Mesothelial cell of epicardium (in vitro differentiated cells): Measurements from ENCODE around the gene CDH4. TPM values are rescaled to one million over a fixed set of nuclear protein-coding genes. Genes with fewer than 3 reads are reported as not detected.

Experiments used
- DNase-seq, 2 experiments: peaks; one replicate each; pipeline ENCODE4 v3.0.0; 2021; ENCODE audit warnings: low spot score in 2 of 2; ENCODE audit not compliant: unreplicated experiment in 2 of 2
- H3K27ac Mint-ChIP-seq: 2 replicates; pipeline ENCODE4 v1.8.0; 2021; ENCODE audit warnings: mixed read lengths
- H3K27me3 Mint-ChIP-seq: 2 replicates; pipeline ENCODE4 v1.8.0; 2021; ENCODE audit warnings: low read depth, mixed read lengths
- H3K36me3 Mint-ChIP-seq: 2 replicates; pipeline ENCODE4 v1.8.0; 2021; ENCODE audit warnings: mixed read lengths
- H3K4me1 Mint-ChIP-seq: 2 replicates; pipeline ENCODE4 v1.8.0; 2021; ENCODE audit warnings: mixed read lengths
- H3K4me3 Mint-ChIP-seq: 2 replicates; pipeline ENCODE4 v1.8.0; 2021; ENCODE audit warnings: mild to moderate bottlenecking, moderate library complexity, mixed read lengths
- H3K9me3 Mint-ChIP-seq: 2 replicates; pipeline ENCODE4 v1.8.0; 2021; ENCODE audit warnings: mixed read lengths
- total RNA-seq: library from RNA; stranded (reverse); gene quantifications from 3 replicates; pipeline ENCODE4 v1.2.1, GENCODE V29; 2021
- TF ChIP-seq, protein P1 (sequence below): fragments of 200-600 bp; sonication (generic); IDR thresholded peaks from one replicate; pipeline ENCODE4 v1.5.0; 2021; ENCODE audit warnings: antibody characterized with exemption; ENCODE audit not compliant: unreplicated experiment

CDH4 gene
- total RNA-seq, 1 donor from 2014 or later: 1.1 TPM

DNA sequence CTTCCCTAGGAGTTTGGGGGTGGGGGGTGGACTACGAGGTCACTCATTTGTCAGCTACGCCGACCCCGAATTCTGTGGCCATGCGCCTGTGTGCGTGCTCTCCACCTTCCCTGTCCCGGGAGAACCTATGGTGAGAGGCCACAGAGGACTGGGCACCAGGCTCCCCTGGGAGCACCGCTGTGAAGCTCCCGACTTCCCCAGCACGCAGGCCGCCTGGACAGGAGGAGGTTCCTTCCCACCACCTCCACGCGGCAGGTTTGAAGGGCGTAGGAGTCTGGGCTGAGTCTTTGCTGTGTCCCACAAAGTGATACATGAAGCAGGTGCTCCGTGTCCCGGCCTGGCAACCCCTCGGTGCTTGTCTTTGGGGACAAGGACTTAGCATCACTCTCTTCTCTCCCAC is 107.2 kb downstream of the CDH4 start:
- no peaks in the 10 kb centered on the region for H3K36me3 Mint-ChIP-seq
- H3K27me3 Mint-ChIP-seq: peaks cover 70% of the 10 kb centered on the region
- H3K9me3 Mint-ChIP-seq: no peaks in the 10 kb centered on the region
- H3K27ac Mint-ChIP-seq: no peak overlapping the region
- no peak overlapping the region for H3K4me3 Mint-ChIP-seq
- no peaks in the 10 kb centered on the region for H3K4me1 Mint-ChIP-seq
- TF ChIP-seq, protein P1, sequence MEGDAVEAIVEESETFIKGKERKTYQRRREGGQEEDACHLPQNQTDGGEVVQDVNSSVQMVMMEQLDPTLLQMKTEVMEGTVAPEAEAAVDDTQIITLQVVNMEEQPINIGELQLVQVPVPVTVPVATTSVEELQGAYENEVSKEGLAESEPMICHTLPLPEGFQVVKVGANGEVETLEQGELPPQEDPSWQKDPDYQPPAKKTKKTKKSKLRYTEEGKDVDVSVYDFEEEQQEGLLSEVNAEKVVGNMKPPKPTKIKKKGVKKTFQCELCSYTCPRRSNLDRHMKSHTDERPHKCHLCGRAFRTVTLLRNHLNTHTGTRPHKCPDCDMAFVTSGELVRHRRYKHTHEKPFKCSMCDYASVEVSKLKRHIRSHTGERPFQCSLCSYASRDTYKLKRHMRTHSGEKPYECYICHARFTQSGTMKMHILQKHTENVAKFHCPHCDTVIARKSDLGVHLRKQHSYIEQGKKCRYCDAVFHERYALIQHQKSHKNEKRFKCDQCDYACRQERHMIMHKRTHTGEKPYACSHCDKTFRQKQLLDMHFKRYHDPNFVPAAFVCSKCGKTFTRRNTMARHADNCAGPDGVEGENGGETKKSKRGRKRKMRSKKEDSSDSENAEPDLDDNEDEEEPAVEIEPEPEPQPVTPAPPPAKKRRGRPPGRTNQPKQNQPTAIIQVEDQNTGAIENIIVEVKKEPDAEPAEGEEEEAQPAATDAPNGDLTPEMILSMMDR: no peak
- no peak for DNase-seq

DNA sequence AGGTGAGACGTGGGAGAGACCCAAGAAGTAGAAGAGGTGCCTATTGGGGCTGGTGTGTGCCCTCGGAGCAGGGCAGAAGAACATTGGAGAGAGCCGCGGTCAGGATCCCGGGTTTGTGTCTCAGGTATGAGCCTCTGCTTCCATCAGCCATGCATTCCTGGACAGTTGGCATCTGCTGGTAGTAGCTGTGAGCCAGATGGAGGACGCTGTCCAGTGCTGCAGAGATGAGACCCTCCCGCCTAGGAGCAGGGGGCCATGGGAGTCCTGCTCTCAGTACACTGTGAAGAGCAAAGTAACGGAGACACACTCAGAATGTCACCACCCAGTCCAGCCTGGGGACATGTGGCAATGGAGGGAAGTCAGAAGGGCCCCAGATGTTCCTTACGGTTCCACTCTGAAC is 108.2 kb downstream of the CDH4 start:
- Mint-ChIP-seq H3K9me3 (peaks cover 6% of the 10 kb centered on the region), H3K36me3 (no peaks in the 10 kb centered on the region), H3K4me1 (no peaks in the 10 kb centered on the region), H3K27ac (no peak overlapping the region), H3K4me3 (no peak overlapping the region), H3K27me3 (peaks cover 61% of the 10 kb centered on the region)
- no peak for DNase-seq
- TF ChIP-seq, protein P1: no peak

DNA sequence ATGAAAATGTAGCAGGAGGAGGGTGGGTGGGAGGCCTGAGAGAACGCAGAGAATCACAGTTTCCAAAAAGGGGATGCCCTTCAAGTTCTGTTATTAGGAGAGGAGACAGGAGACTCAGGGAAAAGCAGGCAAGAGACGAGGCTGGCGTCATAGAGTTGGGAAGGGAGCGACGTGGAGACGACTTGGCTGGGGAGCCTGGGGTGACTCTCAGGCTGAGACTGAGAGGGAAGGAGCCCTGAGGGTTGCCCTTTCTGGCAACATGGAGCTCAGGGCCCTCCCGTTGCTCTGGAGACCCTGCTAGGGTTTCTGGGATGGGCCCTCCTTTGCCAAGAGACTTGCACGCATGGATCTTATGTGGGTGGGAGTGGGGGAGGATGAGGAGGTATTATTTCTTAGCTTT is 108.9 kb downstream of the CDH4 start:
- H3K36me3 Mint-ChIP-seq: no peaks in the 10 kb centered on the region
- H3K27ac Mint-ChIP-seq: no peak overlapping the region
- no peak for DNase-seq
- peaks cover 11% of the 10 kb centered on the region for H3K9me3 Mint-ChIP-seq
- H3K4me1 Mint-ChIP-seq: no peaks in the 10 kb centered on the region
- H3K4me3 Mint-ChIP-seq: no peak overlapping the region
- H3K27me3 Mint-ChIP-seq: peaks cover 56% of the 10 kb centered on the region
- TF ChIP-seq, protein P1: no peak

DNA sequence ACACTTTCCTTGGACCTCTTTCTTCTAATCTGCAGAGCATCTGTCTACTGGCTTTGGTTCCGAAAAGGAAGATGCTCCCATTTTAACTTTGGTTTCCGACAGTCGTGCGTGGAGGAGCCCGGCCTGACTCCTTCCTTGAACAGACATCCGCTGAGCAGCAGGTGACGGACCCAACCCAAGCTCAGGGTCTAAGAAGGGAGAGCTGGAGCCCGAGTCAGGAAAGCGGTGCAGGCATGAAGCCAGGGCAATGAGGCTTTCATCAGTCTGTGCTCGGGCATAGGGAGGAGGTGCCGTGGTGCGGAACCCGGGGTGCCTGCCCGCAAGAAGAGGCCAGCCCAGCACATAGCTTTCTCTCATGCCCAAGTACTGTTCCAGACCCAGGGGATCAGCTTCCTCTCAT is 109.4 kb downstream of the CDH4 start:
- no peak overlapping the region for H3K4me3 Mint-ChIP-seq

DNA sequence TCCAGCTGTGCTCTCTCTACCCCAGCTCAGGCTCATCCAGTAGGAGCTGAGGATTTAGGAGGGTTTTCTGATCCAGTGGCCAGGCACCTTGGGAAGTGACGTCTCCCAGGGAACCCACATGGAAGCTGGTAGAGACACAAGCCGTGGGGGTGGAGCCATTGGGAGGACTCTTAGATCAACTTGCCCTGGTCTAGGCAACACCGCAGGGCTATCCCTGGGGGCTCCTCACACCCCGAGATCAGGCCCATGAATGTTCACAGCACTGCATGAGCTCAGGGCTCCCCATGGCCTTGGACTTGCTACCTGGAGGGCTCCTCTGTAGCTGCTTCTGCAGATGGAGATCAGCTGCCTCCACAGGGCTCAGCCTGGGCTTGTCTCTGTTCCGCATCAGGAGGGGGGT is 112.1 kb downstream of the CDH4 start:
- Mint-ChIP-seq H3K27me3 (peaks cover 34% of the 10 kb centered on the region), H3K4me3 (no peak overlapping the region), H3K36me3 (no peaks in the 10 kb centered on the region), H3K27ac (no peak overlapping the region), H3K4me1 (no peaks in the 10 kb centered on the region), H3K9me3 (peaks cover 14% of the 10 kb centered on the region)
- TF ChIP-seq, protein P1: no peak
- no peak for DNase-seq

More for the DNA sequence above, 109.4 kb downstream of the CDH4 start:
- Mint-ChIP-seq H3K27me3 (peaks cover 56% of the 10 kb centered on the region), H3K4me1 (no peaks in the 10 kb centered on the region), H3K27ac (no peak overlapping the region), H3K9me3 (peaks cover 14% of the 10 kb centered on the region), H3K36me3 (no peaks in the 10 kb centered on the region)
- TF ChIP-seq, protein P1: no peak
- DNase-seq: no peak

DNA sequence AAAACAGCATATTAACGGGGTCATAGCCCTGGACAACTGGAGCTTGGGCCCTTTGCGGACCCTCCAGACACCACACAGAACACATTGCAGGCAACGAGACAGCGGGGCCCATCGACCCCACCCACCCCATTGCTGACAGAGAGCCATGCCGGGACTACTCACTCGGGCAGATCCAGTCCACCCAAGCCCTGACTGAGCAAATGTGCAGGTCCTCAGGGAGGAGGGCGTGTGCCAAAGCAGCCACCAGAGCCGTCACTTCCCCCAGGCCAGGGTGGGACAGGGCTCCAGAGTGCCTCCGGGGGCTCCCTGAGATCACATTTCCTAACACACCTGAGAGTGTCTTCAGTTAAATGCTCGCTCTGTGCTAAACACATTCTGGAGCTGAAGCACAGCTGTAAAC is 114.9 kb downstream of the CDH4 start:
- Mint-ChIP-seq H3K4me1 (peaks cover 3% of the 10 kb centered on the region), H3K9me3 (peaks cover 14% of the 10 kb centered on the region), H3K36me3 (no peaks in the 10 kb centered on the region), H3K27ac (no peak overlapping the region), H3K4me3 (no peak overlapping the region), H3K27me3 (peaks cover 13% of the 10 kb centered on the region)
- TF ChIP-seq, protein P1: no peak
- DNase-seq: no peak
